SU-DHL-6 (cell line): ENCODE results near the gene RAP1GDS1.

Source experiments
- H2AFZ ChIP-seq: fragments of 200-600 bp; sonication (generic); 2 replicates; pipeline ENCODE4 v1.6.1; 2014; ENCODE audit warnings: low read depth, mild to moderate bottlenecking, moderate library complexity, mixed read lengths, antibody characterized with exemption, low read length; ENCODE audit not compliant: severe bottlenecking
- H3F3A ChIP-seq: fragments of 200-600 bp; shearing (Covaris generic); 2 replicates; pipeline ENCODE4 v1.6.0; 2016; ENCODE audit warnings: antibody characterized with exemption, mild to moderate bottlenecking; ENCODE audit not compliant: insufficient read depth
- H3K27ac ChIP-seq: fragments of 200-600 bp; sonication (generic); 2 replicates; pipeline ENCODE4 v1.5.1; 2016; ENCODE audit warnings: low read depth, mild to moderate bottlenecking, low read length, moderate library complexity, mixed read lengths
- H3K27me3 ChIP-seq: fragments of 200-600 bp; sonication (generic), shearing (Covaris generic); 2 replicates; pipeline ENCODE4 v1.6.0; 2014; ENCODE audit warnings: mild to moderate bottlenecking, low read length
- H3K36me3 ChIP-seq: fragments of 200-600 bp; sonication (generic); 2 replicates; pipeline ENCODE4 v1.6.1; 2014; ENCODE audit warnings: mild to moderate bottlenecking, low read length, mixed read lengths
- H3K4me2 ChIP-seq: fragments of 300-600, 200-600 bp; shearing (Covaris generic), sonication (generic); 2 replicates; pipeline ENCODE4 v1.6.0; 2014; ENCODE audit warnings: low read length, low read depth, mild to moderate bottlenecking; ENCODE audit not compliant: poor library complexity, severe bottlenecking
- H3K4me3 ChIP-seq: fragments of 200-600 bp; sonication (generic); 2 replicates; pipeline ENCODE4 v1.5.1; 2014; ENCODE audit warnings: antibody characterized with exemption, low read length, mild to moderate bottlenecking, mixed read lengths; ENCODE audit not compliant: insufficient read depth, poor library complexity, severe bottlenecking
- H3K79me2 ChIP-seq: fragments of 200-600 bp; sonication (generic); 2 replicates; pipeline ENCODE4 v1.6.1; 2014; ENCODE audit warnings: mild to moderate bottlenecking, low read length, moderate library complexity; ENCODE audit not compliant: insufficient read depth
- H3K9ac ChIP-seq: fragments of 200-600 bp; sonication (generic); 2 replicates; pipeline ENCODE4 v1.7.0; 2014; ENCODE audit warnings: mild to moderate bottlenecking, low read length
- H3K9me2 ChIP-seq: fragments of 200-600 bp; sonication (generic); replicated peaks from 2 replicates; pipeline ENCODE4 v1.6.1; 2014; ENCODE audit warnings: low read length; ENCODE audit not compliant: insufficient read depth
- H3K9me3 ChIP-seq: fragments of 200-600 bp; sonication (generic); 2 replicates; pipeline ENCODE4 v1.6.1; 2014; ENCODE audit warnings: low read length, mixed read lengths; ENCODE audit not compliant: insufficient read depth
- H4K20me1 ChIP-seq: fragments of 200-600 bp; sonication (generic); 2 replicates; pipeline ENCODE4 v1.6.1; 2014; ENCODE audit warnings: low read depth, mild to moderate bottlenecking, antibody characterized with exemption, low read length, moderate library complexity, mixed read lengths
- EZH2phosphoT487 ChIP-seq: fragments of 200-600 bp; sonication (generic), shearing (Covaris generic); conservative IDR thresholded peaks from 2 replicates; pipeline ENCODE4 v1.6.1; 2018; ENCODE audit warnings: mild to moderate bottlenecking, antibody characterized with exemption, low read length, moderate library complexity, mixed read lengths
- TF ChIP-seq, protein P1 (sequence below): fragments of 200-600 bp; sonication (generic); IDR thresholded peaks from one replicate; pipeline ENCODE4 v1.5.1; 2017; ENCODE audit warnings: antibody characterized with exemption, mild to moderate bottlenecking, low read length, moderate library complexity; ENCODE audit not compliant: insufficient read depth, poor library complexity, severe bottlenecking

RAP1GDS1 gene

DNA sequence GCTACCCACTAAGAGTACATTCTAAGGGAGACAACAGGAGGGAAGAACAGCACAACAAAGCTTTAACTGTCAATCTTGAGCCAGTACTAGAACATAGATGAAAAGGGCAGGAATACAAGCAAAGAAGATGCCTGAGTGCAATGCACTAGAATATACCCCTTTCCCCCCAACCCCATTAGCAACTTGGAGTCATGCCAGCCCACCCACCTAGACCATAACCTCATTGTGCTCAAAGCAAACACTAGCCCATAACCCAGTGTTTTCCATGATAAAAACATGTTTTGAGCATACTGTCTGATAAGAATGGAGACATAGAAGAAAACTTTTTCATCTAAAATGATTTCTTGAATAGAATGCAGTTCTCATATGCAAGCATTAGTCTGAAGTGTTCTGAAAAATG, 183.2 kb downstream of the RAP1GDS1 start:
- Histone ChIP-seq H3K4me2 (no peak overlapping the region), H3K9me2 (no peaks in the 10 kb centered on the region), H3K9ac (no peak overlapping the region), H4K20me1 (no peaks in the 10 kb centered on the region), H3F3A (peaks cover 11% of the 10 kb centered on the region; the same call in 1 of the 2 replicates), H3K36me3 (no peaks in the 10 kb centered on the region), H3K79me2 (no peaks in the 10 kb centered on the region), H3K9me3 (no peaks in the 10 kb centered on the region), H3K27ac (no peak overlapping the region), H3K4me3 (no peak overlapping the region), H3K27me3 (no peaks in the 10 kb centered on the region), H2AFZ (no peak overlapping the region)
- TF ChIP-seq, protein P1, sequence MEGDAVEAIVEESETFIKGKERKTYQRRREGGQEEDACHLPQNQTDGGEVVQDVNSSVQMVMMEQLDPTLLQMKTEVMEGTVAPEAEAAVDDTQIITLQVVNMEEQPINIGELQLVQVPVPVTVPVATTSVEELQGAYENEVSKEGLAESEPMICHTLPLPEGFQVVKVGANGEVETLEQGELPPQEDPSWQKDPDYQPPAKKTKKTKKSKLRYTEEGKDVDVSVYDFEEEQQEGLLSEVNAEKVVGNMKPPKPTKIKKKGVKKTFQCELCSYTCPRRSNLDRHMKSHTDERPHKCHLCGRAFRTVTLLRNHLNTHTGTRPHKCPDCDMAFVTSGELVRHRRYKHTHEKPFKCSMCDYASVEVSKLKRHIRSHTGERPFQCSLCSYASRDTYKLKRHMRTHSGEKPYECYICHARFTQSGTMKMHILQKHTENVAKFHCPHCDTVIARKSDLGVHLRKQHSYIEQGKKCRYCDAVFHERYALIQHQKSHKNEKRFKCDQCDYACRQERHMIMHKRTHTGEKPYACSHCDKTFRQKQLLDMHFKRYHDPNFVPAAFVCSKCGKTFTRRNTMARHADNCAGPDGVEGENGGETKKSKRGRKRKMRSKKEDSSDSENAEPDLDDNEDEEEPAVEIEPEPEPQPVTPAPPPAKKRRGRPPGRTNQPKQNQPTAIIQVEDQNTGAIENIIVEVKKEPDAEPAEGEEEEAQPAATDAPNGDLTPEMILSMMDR, result no peak
- no peak for TF ChIP-seq EZH2phosphoT487

DNA sequence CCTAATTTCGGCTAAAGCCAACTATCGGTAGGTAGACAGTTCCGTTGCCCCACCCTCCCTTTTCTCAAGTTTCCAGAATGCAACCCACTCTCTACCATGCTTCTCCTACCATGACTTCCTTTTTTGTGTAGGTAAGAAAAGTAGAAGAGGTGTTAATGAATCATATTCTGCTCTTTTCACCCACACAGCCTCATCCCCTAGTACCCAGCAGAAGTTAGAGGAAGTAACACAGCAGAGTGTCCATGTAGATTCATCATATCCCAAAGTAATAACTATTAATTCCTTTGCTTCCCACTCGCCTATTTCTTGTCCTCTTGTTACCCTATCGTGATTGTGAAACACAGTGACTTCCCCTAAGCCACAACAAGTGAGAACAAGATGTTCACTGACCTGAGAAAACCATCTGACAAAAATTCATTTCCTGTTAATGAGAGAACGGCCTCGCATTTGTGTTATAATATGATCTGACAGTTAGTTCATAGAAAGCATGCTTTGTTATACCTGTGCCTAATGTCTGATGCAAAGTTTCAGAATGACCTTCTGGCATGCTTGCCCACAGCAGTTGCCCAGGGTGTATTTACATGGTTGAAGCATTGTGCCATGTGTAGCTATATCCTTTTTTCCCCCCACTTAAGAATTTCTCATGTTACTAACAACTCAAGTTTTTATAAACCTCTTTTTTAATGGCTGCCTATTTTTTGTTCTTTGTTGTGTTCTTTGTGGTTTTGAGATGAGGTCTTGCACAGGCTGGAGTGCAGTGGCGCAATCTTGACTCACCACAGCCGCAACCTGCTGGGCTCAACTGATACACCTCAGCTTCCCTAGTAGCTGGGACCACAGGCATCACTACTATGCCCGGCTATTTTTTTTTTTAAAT, 185.6 kb downstream of the RAP1GDS1 start:
- Histone ChIP-seq H3K27me3 (no peaks in the 10 kb centered on the region), H4K20me1 (no peaks in the 10 kb centered on the region), H3K79me2 (no peaks in the 10 kb centered on the region), H3K36me3 (no peaks in the 10 kb centered on the region), H3K27ac (peak overlapping the region; percentile 73), H2AFZ (no peak overlapping the region), H3K9ac (no peak overlapping the region), H3F3A (peaks cover 11% of the 10 kb centered on the region; the same call in 1 of the 2 replicates), H3K4me3 (no peak overlapping the region), H3K4me2 (peak overlapping the region; percentile 54), H3K9me3 (no peaks in the 10 kb centered on the region), H3K9me2 (no peaks in the 10 kb centered on the region)
- no peak for TF ChIP-seq EZH2phosphoT487
- TF ChIP-seq, protein P1, result no peak

DNA sequence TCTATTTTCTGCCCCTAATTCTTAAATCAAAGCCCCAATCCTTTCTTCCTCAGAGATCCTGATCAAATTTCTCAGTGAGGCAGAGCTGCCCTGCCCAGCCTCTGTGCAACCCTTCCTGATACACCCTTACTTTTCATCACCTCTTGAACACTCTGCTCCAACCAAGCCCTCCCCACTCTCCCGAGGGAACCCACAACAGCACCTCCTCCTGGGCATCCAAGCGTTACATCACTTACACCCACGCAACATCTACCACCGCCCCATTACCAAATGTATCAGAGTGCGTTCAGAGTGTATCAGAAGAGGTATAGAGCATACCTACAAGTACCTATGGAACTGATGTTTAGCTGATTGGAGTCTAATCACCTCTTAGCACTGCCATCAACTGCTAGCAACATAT, 186.5 kb downstream of the RAP1GDS1 start:
- H3K9me3 ChIP-seq, result no peaks in the 10 kb centered on the region
- peaks cover 11% of the 10 kb centered on the region; the same call in 1 of the 2 replicates for H3F3A ChIP-seq
- H3K4me3 ChIP-seq, result no peak overlapping the region
- no peak for TF ChIP-seq EZH2phosphoT487
- TF ChIP-seq, protein P1, result no peak
- no peaks in the 10 kb centered on the region for H3K27me3 ChIP-seq
- H3K9ac ChIP-seq, result no peak overlapping the region
- no peaks in the 10 kb centered on the region for H4K20me1 ChIP-seq
- H3K79me2 ChIP-seq, result no peaks in the 10 kb centered on the region
- no peaks in the 10 kb centered on the region for H3K36me3 ChIP-seq
- peak overlapping the region; percentile 54 for H3K4me2 ChIP-seq
- no peak overlapping the region for H3K27ac ChIP-seq
- no peak overlapping the region for H2AFZ ChIP-seq
- no peaks in the 10 kb centered on the region for H3K9me2 ChIP-seq
